GM23338 (cell line): ENCODE data around the gene GALNT5.

Experiments
- ETS1 ChIP-seq: IDR thresholded peaks from 2 replicates; pipeline ENCODE4 v1.6.1; 2016; ENCODE audit warnings: antibody characterized with exemption
- EZH2 ChIP-seq: fragments of 200-600 bp; sonication (generic); IDR thresholded peaks from one replicate; pipeline ENCODE4 v1.8.0; 2017; ENCODE audit warnings: antibody characterized with exemption, mild to moderate bottlenecking, low read depth; ENCODE audit not compliant: unreplicated experiment
- EZH2phosphoT487 ChIP-seq: fragments of 200-600 bp; sonication (generic); IDR thresholded peaks from one replicate; pipeline ENCODE4 v1.8.1; 2018; ENCODE audit warnings: antibody characterized with exemption; ENCODE audit not compliant: unreplicated experiment
- POLR2AphosphoS5 ChIP-seq: IDR thresholded peaks from 2 replicates; pipeline ENCODE4 v1.6.1; 2016; ENCODE audit warnings: antibody characterized with exemption, low read depth
- REST ChIP-seq: IDR thresholded peaks from one replicate; pipeline ENCODE4 v1.6.1; 2018; ENCODE audit warnings: antibody characterized with exemption; ENCODE audit not compliant: unreplicated experiment
- ZNF331 ChIP-seq: fragments of 250-450 bp; sonication (Bioruptor Pico); IDR thresholded peaks from 2 replicates; pipeline ENCODE4 v1.5.0; 2020; ENCODE audit warnings: low read depth, mild to moderate bottlenecking, moderate library complexity
- TF ChIP-seq, protein P1 (sequence below), 2 experiments: fragments of 200-600 bp in 1 of 2; sonication (generic) in 1 of 2; conservative IDR thresholded peaks; 2 replicates each; pipeline versions ENCODE4 v1.5.1 to v1.6.1; 2016 to 2017; ENCODE audit warnings: antibody characterized with exemption in 2 of 2, low read depth in 2 of 2, mild to moderate bottlenecking in 2 of 2, moderate library complexity in 1 of 2
- TF ChIP-seq, protein P2 (sequence below): fragments of 250-450 bp; sonication (Bioruptor Pico); IDR thresholded peaks from 2 replicates; pipeline ENCODE4 v1.5.0; 2020; ENCODE audit warnings: mild to moderate bottlenecking, moderate library complexity

- TF ChIP-seq, protein P1, sequence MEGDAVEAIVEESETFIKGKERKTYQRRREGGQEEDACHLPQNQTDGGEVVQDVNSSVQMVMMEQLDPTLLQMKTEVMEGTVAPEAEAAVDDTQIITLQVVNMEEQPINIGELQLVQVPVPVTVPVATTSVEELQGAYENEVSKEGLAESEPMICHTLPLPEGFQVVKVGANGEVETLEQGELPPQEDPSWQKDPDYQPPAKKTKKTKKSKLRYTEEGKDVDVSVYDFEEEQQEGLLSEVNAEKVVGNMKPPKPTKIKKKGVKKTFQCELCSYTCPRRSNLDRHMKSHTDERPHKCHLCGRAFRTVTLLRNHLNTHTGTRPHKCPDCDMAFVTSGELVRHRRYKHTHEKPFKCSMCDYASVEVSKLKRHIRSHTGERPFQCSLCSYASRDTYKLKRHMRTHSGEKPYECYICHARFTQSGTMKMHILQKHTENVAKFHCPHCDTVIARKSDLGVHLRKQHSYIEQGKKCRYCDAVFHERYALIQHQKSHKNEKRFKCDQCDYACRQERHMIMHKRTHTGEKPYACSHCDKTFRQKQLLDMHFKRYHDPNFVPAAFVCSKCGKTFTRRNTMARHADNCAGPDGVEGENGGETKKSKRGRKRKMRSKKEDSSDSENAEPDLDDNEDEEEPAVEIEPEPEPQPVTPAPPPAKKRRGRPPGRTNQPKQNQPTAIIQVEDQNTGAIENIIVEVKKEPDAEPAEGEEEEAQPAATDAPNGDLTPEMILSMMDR (conservative IDR thresholded peaks at IDR 0.05; ENCODE audit: low read depth in 2 of 2) = no peak
- TF ChIP-seq EZH2phosphoT487 (no peak), EZH2 (no peak), POLR2AphosphoS5 (no peak), REST (no peak), ZNF331 (CRISPR knock-in tag) (no peak), ETS1 (no peak)
- TF ChIP-seq, protein P2, sequence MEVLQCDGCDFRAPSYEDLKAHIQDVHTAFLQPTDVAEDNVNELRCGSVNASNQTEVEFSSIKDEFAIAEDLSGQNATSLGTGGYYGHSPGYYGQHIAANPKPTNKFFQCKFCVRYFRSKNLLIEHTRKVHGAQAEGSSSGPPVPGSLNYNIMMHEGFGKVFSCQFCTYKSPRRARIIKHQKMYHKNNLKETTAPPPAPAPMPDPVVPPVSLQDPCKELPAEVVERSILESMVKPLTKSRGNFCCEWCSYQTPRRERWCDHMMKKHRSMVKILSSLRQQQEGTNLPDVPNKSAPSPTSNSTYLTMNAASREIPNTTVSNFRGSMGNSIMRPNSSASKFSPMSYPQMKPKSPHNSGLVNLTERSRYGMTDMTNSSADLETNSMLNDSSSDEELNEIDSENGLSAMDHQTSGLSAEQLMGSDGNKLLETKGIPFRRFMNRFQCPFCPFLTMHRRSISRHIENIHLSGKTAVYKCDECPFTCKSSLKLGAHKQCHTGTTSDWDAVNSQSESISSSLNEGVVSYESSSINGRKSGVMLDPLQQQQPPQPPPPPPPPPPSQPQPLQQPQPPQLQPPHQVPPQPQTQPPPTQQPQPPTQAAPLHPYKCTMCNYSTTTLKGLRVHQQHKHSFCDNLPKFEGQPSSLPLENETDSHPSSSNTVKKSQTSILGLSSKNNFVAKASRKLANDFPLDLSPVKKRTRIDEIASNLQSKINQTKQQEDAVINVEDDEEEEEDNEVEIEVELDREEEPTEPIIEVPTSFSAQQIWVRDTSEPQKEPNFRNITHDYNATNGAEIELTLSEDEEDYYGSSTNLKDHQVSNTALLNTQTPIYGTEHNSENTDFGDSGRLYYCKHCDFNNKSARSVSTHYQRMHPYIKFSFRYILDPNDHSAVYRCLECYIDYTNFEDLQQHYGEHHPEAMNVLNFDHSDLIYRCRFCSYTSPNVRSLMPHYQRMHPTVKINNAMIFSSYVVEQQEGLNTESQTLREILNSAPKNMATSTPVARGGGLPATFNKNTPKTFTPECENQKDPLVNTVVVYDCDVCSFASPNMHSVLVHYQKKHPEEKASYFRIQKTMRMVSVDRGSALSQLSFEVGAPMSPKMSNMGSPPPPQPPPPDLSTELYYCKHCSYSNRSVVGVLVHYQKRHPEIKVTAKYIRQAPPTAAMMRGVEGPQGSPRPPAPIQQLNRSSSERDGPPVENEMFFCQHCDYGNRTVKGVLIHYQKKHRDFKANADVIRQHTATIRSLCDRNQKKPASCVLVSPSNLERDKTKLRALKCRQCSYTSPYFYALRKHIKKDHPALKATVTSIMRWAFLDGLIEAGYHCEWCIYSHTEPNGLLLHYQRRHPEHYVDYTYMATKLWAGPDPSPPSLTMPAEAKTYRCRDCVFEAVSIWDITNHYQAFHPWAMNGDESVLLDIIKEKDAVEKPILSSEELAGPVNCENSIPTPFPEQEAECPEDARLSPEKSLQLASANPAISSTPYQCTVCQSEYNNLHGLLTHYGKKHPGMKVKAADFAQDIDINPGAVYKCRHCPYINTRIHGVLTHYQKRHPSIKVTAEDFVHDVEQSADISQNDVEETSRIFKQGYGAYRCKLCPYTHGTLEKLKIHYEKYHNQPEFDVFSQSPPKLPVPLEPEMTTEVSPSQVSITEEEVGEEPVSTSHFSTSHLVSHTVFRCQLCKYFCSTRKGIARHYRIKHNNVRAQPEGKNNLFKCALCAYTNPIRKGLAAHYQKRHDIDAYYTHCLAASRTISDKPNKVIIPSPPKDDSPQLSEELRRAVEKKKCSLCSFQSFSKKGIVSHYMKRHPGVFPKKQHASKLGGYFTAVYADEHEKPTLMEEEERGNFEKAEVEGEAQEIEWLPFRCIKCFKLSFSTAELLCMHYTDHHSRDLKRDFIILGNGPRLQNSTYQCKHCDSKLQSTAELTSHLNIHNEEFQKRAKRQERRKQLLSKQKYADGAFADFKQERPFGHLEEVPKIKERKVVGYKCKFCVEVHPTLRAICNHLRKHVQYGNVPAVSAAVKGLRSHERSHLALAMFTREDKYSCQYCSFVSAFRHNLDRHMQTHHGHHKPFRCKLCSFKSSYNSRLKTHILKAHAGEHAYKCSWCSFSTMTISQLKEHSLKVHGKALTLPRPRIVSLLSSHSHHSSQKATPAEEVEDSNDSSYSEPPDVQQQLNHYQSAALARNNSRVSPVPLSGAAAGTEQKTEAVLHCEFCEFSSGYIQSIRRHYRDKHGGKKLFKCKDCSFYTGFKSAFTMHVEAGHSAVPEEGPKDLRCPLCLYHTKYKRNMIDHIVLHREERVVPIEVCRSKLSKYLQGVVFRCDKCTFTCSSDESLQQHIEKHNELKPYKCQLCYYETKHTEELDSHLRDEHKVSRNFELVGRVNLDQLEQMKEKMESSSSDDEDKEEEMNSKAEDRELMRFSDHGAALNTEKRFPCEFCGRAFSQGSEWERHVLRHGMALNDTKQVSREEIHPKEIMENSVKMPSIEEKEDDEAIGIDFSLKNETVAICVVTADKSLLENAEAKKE (CRISPR knock-in tag) = no peak
These were observed 39.5 kb downstream of the GALNT5 start for GRCh38 chr2:157296958-157297357.
